Measurements from ENCODE around the gene GOLIM4.

The GOLIM4 gene

DNA sequence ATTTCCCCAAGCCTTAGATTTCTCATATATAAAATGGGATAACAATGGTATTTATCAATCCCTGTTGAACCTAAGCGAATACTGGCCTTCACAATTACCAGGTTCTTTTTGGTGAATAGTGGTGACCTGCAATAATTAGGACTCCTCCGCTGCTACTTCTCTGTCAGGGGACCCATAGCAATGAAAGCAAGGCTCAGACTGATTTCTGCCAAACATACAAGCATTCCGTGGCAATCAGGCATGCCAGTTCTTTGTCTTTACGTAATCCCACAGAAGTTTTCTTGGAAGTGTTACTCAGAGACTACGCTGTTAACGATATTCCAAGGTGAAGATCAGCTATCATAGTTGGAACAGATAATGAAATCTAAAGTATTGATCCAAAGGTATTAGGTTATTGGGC is 105.7 kb downstream of the GOLIM4 start:
- no peak for DNase-seq (ENCODE audit: extremely low read depth, low read depth)
- no peak for TF ChIP-seq CTCF (IDR thresholded peaks at IDR 0.05; ENCODE audit: low read depth, low read length)

GRCh38 chr3:167989066-167989465 is 106.7 kb downstream of the GOLIM4 start:
- no peak for DNase-seq (ENCODE audit: extremely low read depth, low read depth)
- TF ChIP-seq CTCF (IDR thresholded peaks at IDR 0.05; ENCODE audit: low read depth, low read length): no peak

DNA sequence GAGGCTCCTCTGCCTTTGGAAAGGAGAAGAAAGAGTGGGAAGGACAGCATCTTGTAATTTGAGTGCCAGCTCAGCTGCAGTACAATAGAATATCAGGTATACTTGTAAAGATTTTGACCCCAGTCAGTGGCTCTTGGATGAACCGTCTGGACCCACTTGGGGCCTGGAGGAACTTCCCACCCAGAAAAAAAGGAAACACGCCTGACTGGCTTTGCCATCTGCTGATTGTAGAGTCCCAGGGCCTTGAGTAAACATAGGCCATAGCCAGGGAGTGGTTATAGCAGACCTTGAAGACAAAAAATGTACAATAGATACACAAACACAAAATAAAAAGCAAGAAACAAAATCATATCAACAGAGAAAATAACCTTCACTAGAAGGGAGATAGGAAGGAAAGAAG is 112.1 kb downstream of the GOLIM4 start:
- TF ChIP-seq CTCF (IDR thresholded peaks at IDR 0.05; ENCODE audit: low read depth, low read length): no peak
- DNase-seq (ENCODE audit: extremely low read depth, low read depth): no peak

DNA sequence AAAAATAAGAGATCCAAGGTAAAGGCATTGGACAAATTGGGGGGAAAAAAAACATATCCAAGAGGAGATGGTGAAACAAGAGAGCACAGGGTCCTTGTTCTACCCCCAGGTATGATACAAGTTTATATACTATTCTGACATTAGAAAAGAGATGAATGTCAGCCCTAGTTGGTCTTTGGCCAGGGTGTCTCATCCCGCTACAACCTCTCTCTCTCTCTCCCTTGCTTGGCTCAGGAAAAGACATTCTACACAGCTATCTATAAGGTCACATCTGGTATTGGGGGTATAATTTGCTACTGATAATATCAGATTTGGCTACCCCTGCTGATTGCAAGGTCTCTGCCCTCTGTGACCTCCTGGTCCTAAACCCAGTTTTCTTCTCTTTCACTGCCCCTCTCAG is 117.2 kb downstream of the GOLIM4 start:
- DNase-seq (ENCODE audit: extremely low read depth, low read depth): no peak
- no peak for TF ChIP-seq CTCF (IDR thresholded peaks at IDR 0.05; ENCODE audit: low read depth, low read length)

- TF ChIP-seq CTCF (IDR thresholded peaks at IDR 0.05; ENCODE audit: low read depth, low read length): no peak
- DNase-seq (ENCODE audit: extremely low read depth, low read depth): no peak
These were observed 117.7 kb downstream of the GOLIM4 start for GRCh38 chr3:167978071-167978470.

GRCh38 chr3:167976516-167977361 is 119.0 kb downstream of the GOLIM4 start:
- no peak for TF ChIP-seq CTCF (IDR thresholded peaks at IDR 0.05; ENCODE audit: low read depth, low read length)
- DNase-seq (ENCODE audit: extremely low read depth, low read depth): no peak

DNA sequence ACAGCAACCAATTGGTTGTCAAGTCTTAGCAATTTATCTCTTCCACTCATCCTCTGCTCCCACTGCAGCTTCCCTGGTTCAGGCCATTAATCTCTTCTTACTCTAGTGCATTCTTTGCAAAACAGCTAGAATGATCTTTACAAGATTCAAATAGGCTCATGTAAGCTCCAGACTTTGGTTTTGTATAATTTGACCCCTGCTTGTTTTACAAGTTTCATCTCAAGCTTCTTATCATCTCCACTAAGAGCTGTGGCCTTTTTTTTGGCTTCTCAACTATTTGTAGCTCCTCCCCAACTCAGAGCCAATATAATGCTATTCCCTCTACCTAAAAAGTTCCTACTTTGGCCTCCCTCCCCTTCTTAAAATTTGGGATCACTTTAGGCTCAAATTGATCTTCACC is 121.8 kb downstream of the GOLIM4 start:
- TF ChIP-seq CTCF (IDR thresholded peaks at IDR 0.05; ENCODE audit: low read depth, low read length): no peak
- DNase-seq (ENCODE audit: extremely low read depth, low read depth): no peak

Measured in AG09319 (cell line).